Sigmoid colon (tissue), 4 donors: ENCODE measurements around the gene COMMD7.

ENCODE experiments used
- EP300 ChIP-seq, 4 donors: sonication (generic); formaldehyde crosslinking; IDR thresholded peaks; one replicate each; pipeline ENCODE4 v1.6.1; 2017; ENCODE audit warnings: antibody characterized with exemption in 4 of 4
- POLR2A ChIP-seq, 2 donors: fragments of 450-650 bp; IDR thresholded peaks; one replicate each; pipeline ENCODE4 v1.6.1; 2016; ENCODE audit warnings: antibody characterized with exemption in 2 of 2, mild to moderate bottlenecking in 2 of 2, moderate library complexity in 2 of 2
- POLR2AphosphoS5 ChIP-seq, 4 donors: sonication (generic); formaldehyde crosslinking; IDR thresholded peaks; one replicate each; pipeline ENCODE4 v1.6.1; 2017; ENCODE audit warnings: antibody characterized with exemption in 4 of 4
- TF ChIP-seq, protein P1 (sequence below), 4 experiments: fragments of 450-650 bp in 3 of 4; fragments of 200-600 bp in 1 of 4; IDR thresholded peaks; one replicate each; pipeline ENCODE4 v1.5.1; 2016 to 2019; ENCODE audit warnings: antibody characterized with exemption in 4 of 4, mild to moderate bottlenecking in 3 of 4, moderate library complexity in 2 of 4

DNA sequence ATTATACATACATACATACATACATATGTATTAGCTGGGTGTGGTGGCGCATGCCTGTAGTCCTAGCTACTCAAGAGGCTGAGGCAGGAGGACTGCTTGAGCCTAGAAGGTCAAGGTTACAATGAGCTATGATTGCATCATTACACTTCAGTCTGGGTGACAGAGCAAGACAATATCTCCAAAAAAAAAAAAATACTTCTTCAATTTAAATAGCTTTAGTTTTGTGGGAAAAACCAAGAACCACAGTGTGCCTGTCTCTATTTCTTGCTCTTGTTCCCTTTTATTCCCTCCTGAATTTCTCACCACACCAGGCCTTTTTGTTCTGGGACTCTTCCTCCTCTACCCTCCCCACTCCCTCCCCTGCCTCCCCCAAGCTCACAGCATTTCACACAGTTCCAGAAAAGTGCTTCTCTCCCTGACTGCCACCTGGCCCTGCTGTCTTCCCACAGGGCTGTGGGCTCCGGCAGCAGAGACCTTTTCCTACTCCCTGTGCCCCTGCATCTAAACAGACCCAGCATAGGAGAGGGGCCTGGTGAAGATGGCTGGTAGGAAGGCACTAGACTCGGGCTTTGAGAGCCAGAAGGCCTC lies 70.8 kb downstream of the COMMD7 start:
- TF ChIP-seq, protein P1, sequence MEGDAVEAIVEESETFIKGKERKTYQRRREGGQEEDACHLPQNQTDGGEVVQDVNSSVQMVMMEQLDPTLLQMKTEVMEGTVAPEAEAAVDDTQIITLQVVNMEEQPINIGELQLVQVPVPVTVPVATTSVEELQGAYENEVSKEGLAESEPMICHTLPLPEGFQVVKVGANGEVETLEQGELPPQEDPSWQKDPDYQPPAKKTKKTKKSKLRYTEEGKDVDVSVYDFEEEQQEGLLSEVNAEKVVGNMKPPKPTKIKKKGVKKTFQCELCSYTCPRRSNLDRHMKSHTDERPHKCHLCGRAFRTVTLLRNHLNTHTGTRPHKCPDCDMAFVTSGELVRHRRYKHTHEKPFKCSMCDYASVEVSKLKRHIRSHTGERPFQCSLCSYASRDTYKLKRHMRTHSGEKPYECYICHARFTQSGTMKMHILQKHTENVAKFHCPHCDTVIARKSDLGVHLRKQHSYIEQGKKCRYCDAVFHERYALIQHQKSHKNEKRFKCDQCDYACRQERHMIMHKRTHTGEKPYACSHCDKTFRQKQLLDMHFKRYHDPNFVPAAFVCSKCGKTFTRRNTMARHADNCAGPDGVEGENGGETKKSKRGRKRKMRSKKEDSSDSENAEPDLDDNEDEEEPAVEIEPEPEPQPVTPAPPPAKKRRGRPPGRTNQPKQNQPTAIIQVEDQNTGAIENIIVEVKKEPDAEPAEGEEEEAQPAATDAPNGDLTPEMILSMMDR (IDR thresholded peaks at IDR 0.05) = no peak
- TF ChIP-seq POLR2A (IDR thresholded peaks at IDR 0.05) (no peak), POLR2AphosphoS5 (IDR thresholded peaks at IDR 0.05) (no peak), EP300 (IDR thresholded peaks at IDR 0.05) (no peak)
